ENCODE measurements around the gene MAGI1. TPM values are rescaled to one million over a fixed set of nuclear protein-coding genes. Genes with fewer than 3 reads are reported as not detected.
"Not testable (repeated sequence)": the region's sequence is repeated elsewhere in the genome, so short reads cannot be mapped to it uniquely, and the experiment has no call there.

Gene MAGI1
- total RNA-seq, 1 donor from 2014 or later = 0.48 TPM

- intact Hi-C loops (cut with micrococcal nuclease) = not testable (repeated sequence)
Measured at GRCh38 chr3:65543391-65543790, 495.3 kb downstream of the MAGI1 start.

DNA sequence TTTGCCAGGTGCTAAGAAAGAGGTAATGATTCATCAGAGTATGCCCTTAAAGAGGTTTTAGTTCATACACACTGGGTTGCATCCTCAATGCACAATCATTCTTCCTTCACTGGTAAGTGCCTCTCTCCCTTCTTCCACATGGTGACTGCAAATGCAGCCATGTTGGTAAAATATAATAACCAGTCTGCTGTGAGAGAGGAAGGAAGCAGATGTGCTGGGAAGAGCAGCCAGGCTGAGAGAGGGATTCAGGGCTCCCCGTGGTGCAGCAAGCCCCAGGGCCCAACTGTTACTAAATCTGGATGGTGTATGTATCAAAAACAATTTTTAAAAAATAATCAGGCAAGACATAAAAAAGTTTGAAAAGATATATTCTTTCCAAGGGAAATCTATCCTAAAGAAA is 498.1 kb downstream of the MAGI1 start:
- intact Hi-C loops (cut with micrococcal nuclease) = no loop called here

DNA sequence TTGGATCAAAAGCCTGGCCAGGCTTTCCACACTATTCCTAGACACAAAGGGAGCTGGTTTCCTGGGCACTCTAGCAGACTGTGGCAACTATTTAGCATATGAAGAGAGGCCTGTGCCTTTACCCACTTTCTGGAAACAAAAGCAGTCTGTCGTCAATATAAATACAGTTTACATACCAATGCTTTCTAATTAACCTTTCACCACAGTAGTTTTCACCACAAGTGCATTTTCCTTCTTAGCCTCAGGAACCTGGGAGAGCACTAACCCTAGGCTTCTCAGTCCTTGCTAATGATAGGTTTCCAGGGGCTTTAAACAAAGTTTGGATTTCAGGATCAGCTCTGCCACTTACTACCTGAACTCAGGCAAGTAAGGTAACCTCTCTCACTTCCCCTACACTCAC is 499.1 kb downstream of the MAGI1 start:
- intact Hi-C loops (cut with micrococcal nuclease) = no loop called here

DNA sequence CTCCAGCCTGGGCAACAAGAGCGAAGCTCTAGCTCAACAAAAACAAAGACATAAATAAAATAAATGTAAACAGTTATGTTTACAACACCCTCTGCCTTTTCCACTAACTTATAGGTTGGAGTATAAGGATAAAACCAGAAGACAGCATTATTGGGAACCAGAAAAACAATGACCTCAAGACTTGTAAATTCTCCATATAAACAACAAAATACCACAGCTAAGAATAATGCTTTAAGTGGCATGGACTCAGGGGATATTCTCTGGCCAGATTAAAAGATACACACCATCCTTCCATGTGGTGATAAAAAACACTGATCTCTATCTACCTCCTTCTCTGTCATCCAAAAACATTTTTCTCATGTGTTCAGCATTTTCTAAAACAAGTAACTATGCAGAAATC is 500.6 kb downstream of the MAGI1 start:
- intact Hi-C loops (cut with micrococcal nuclease) = no loop called here

DNA sequence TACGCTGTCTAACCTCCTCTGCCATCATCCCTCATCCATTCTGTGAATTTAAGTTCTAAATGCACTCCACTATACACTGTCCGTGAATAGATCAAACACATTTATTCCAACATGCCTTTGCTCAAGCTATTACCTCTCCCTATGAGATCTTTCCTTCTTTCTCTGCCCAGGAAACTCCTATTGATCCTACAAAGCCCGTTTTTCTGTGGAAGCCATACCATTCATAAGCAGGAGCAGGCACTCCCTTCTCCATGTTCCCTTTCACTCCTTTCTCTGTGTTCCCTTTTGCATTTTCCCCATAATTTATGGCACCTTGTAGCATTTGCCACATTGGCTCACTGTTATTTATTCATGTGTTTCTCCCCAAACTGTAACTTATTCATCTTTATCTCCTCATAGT is 501.6 kb downstream of the MAGI1 start:
- intact Hi-C loops (cut with micrococcal nuclease) = no loop called here

GRCh38 chr3:65535260-65535659 is 503.5 kb downstream of the MAGI1 start:
- intact Hi-C loops (cut with micrococcal nuclease) = no loop called here

DNA sequence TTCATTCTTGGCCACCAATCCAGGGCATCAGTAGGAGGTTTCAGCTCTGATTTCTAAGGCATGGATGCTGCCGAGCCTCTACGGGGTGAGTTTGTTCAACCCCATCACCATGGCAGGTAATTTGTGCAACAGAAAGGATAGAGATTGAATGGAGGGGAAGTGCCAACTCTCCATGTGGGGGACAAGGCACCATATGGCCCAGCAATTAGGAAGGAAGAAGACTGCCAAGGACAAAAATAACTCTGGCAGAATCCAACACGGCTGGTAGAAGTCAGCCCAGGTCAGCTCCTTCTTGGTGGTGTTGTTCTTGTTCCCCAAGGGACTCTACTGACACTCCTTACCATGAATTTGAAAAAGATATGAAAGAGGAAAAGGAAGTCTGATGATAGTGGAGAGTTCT is 503.9 kb downstream of the MAGI1 start:
- intact Hi-C loops (cut with micrococcal nuclease) = no loop called here

DNA sequence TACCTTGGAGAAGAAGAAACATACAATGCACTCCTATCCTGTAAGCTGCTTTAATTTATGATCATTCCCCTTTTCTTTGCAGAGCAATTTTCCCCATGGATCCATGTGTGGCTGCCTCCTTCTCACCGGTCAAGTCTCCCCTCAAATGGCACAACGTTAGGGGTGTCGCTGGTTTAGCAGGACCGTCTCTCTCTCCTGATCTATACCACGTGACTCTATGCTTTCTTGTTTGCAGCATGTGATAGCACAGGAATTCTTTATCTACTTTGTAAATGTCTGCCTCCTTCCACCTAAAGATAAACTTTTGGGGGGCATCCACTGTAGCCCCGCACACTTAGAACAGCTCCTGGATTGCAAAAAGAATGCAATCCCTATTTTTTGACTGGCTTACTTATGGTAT is 506.0 kb downstream of the MAGI1 start:
- intact Hi-C loops (cut with micrococcal nuclease) = no loop called here

DNA sequence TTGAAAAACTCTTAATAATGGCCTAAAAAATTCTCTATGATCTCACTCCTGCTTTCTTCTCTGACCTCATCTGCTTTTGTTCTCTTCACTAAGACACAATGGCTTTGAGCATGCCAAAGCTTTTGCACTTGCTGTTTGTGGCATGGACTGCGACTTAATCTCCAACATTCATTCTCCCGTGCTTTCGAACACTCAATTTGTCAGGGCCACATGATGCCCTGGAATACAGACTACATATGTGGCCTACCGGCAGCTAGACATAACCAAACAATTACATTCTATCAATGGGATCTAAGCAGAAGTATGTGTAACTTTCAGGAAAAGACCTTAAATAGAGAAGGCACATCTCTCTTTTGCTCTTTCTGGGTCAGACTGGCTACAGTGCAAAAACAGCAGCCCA is 506.5 kb downstream of the MAGI1 start:
- intact Hi-C loops (cut with micrococcal nuclease) = no loop called here

DNA sequence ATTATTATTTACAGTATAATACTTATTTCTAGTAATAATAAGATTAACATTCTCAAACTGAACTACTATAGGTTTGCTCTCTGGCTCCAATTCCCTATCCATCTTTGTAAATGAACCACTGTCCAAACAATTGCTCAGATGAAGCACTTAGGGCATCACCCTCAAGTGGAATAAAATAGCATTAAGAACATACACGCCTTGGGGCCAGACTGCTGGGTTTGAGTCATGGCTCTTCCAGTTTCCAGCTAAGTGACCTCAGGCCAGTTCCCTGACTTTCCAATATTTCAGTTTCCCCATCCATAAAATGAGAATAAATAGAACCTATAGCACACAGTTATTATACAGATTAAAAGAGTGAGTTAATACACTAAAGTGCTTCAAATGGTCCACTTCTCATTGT is 507.2 kb downstream of the MAGI1 start:
- intact Hi-C loops (cut with micrococcal nuclease) = no loop called here

DNA sequence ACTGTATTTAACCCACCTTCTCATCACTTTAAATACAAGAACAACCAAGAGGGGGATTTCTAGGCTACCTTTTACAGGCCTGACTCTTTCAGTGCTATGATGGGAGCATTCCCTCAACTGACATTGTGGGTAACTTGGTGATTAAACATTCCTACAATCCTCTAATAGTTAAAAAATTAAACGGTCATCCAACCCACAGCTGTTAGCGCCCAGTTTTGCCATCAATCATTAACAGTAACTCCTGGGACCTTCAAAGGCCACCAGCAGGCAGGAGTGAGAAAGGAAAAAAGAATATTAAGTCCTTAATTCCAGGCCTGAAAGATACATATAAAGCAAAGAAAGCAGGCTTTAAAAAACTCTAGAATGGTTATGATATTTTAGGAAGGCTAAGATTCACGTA is 512.1 kb downstream of the MAGI1 start:
- intact Hi-C loops (cut with micrococcal nuclease) = no loop called here

- intact Hi-C loops (cut with micrococcal nuclease) = no loop called here
Measured at GRCh38 chr3:65524584-65524983, 514.1 kb downstream of the MAGI1 start.

DNA sequence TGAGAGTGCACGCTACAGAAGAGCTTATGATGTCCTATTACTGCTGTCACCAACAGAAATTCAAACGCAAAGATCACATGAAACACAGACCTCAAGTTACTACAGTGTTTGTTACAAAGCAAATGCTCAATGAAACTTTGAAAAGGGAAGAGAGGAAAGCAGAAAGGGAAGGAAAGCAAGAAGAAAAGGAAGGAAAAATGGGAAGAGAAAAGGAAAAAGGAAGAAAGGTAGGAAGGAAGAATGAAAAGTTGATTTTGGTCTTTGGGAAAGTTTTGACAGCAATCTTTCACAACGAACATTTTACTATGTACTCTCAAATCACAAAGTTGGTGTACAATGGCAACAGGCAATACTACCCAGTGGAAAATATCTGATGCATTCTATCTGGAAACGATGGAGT is 514.8 kb downstream of the MAGI1 start:
- intact Hi-C loops (cut with micrococcal nuclease) = no loop called here

DNA sequence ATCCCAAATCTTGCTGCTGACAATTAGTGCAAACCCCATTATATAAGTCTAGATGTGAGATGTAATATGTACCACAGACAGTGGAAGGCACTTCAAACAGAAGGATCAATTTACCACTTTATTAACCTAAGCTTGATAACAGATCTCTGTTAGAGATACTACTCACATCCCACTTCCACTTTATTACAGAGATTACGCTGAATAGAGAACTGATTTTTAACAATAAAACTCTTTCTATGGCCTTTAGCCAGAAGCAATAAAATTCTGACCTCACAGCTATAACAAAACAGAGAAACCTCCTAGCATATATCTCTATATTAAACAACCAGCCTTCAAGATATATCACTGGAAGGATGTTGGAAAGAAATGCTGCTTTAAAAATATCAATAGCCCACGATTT is 517.7 kb downstream of the MAGI1 start:
- intact Hi-C loops (cut with micrococcal nuclease) = no loop called here

GRCh38 chr3:65516998-65517397 is 521.7 kb downstream of the MAGI1 start:
- intact Hi-C loops (cut with micrococcal nuclease) = no loop called here

- intact Hi-C loops (cut with micrococcal nuclease) = not testable (repeated sequence)
Measured at GRCh38 chr3:65514317-65514716, 524.4 kb downstream of the MAGI1 start.

- intact Hi-C loops (cut with micrococcal nuclease) = not testable (repeated sequence)
Measured at GRCh38 chr3:65509423-65509794, 529.3 kb downstream of the MAGI1 start.

DNA sequence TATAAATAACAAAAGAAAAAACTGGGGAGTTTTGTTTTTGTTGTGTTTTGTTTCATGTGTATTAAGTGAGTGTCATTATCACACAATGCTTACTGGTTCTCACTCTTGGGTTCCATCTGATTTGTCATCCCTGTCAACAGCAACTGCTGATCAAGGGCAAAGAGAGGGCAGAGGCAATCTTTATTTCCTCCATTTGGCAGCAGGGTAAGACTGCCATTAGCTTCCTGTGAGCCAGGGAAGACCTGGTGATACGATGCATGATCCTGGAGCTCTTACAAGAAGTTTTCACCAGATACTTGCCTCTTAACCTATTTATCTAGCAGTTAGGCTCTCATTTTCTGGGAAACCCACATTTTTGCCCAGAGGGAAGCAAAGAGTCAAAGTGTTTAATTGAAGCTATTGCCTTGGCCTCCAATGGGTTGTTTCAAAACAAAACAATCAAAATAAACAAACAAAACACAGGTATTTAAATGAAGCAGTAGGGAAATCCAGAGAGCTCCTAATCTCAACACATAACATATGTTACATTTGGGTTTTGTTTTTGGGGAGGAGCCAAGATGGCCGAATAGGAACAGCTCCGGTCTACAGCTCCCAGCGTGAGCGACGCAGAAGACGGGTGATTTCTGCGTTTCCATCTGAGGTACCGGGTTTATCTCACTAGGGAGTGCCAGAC is 529.8 kb downstream of the MAGI1 start:
- intact Hi-C loops (cut with micrococcal nuclease) = no loop called here

- intact Hi-C loops (cut with micrococcal nuclease) = no loop called here
Measured at GRCh38 chr3:65507437-65507836, 531.3 kb downstream of the MAGI1 start.

GRCh38 chr3:65503776-65504175 is 534.9 kb downstream of the MAGI1 start:
- intact Hi-C loops (cut with micrococcal nuclease) = no loop called here

DNA sequence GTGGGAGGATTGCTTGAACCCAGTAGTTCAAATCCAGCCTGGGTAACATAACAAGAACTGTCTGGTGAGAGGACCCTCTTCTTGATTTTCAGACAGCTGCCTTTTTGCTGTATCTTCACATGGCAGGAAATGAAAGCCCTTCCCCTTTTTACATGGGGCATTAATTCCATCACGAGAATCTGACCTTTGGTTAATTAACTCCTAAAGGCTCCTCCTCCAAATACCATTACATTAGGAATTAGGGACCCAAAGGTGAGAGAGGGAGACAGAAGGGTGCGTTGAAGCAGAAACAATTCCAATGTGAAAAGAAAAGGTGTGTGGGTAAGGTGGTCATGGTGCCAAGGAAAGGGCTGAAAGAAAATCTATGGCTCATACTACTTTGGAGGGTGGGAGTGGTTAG is 536.2 kb downstream of the MAGI1 start:
- intact Hi-C loops (cut with micrococcal nuclease) = no loop called here

GRCh38 chr3:65500398-65501306 is 538.1 kb downstream of the MAGI1 start:
- intact Hi-C loops (cut with micrococcal nuclease) = no loop called here

DNA sequence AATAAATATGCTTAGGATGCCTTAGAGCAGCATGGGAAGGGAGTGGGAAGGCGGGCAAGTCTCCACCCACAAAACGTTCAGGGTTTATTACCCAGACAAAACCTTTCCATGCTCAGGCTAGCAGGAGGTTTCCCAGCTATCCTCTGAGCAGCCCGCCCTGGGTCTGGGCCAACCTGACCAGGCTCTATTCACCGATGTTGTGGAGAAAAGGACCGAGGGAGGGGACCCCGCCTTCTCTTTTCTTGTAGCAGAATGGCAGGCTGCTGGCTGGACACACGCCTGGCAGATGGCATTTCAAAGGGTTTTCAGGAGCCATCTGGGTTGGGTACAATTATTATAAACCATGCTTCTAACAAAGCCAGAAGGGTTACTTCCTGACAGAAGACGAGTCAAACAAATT is 540.9 kb downstream of the MAGI1 start:
- intact Hi-C loops (cut with micrococcal nuclease) = no loop called here

All from T-helper 2 cell treated with Interferon-gamma antibody and Interleukin-4, amounts not matched to agents 100 ng/mL and 5 ng/mL, for 36 hours (primary cell).